GM18511 (cell line): ENCODE measurements around the gene ABHD16A.
A peak's percentile ranks its signal among the peaks of the same experiment; 100 is the strongest.

Source experiments
- ATAC-seq: cut with Tn5 transposase; IDR thresholded peaks from one replicate; pipeline ENCODE4 v1.9.1; 2021; ENCODE audit warnings: mild to moderate bottlenecking, moderate library complexity; ENCODE audit not compliant: unreplicated experiment

ABHD16A gene

DNA sequence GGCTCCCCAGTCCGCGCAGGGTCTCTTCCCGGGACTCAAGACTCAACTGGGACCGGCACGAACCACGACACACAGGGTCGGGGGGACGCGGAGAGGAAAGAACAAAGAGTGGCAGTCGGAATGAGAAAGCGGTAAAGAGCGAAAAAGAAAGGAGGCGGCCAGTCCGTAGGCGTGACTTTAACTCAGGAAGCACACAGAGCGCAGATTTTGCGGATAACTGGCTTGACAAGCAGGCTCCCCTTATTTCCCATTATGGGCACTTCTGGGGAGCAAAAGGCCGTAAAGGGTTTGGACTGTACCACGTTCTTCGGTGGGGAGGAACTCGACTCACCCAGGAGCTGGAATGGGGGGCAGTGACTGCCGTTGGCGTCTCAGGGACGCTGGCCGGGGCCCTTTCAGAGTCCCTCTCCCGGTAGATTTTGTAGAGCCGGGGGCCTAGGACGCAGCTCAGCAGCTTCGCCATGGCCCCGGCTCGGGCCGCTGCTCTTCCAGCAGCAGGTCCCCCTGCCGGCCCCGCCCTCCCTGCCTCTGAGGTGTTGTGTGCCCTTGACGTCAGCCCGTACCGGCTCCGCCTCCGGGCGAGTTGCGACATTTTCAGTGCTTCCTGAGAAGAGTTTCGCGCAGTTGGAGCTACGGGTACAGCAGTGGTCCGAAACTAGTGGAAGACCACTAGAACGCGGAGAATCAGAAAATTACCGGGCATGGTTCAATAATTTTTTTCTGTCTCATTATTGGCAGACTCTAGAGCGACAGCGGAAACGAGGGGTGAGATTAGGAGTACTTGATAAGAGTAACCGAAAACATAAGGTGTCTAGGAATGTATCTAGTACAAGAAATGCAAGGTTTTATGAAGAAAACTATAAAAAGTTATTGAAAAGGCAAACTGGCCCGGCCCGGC, at the start of gene ABHD16A:
Gene ABHD16A (minus strand): TSS at position 506 of the 898 bp plus-strand sequence. CDS start 43 bp downstream, at position 463.
- peak; percentile 89 for ATAC-seq

DNA sequence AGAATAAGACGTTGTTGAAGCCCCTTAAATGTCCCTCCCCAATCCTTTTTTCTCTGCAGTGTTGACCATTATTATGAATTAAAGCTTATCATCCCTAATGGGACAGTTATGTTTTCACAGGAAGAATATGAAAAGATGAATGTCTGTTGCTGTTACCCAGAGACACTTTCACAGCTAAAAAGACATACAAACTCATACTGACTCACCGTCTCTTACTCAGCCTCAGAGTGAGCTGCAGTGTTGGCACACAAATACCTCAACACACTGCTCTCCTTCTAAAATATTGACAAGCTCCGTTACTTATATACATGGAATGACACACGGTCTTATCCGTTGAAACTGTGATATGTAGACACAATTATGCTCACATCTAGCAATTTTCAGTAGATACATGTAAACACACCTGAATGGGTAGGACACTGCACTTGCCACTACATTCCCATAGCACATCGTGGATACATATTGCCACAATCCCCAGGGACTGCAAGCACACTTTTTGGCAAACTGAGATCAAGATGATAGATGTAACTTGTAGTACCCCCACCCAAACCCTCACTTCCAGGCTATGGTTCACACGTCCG, 49.7 kb upstream of the ABHD16A start:
- ATAC-seq = no peak

DNA sequence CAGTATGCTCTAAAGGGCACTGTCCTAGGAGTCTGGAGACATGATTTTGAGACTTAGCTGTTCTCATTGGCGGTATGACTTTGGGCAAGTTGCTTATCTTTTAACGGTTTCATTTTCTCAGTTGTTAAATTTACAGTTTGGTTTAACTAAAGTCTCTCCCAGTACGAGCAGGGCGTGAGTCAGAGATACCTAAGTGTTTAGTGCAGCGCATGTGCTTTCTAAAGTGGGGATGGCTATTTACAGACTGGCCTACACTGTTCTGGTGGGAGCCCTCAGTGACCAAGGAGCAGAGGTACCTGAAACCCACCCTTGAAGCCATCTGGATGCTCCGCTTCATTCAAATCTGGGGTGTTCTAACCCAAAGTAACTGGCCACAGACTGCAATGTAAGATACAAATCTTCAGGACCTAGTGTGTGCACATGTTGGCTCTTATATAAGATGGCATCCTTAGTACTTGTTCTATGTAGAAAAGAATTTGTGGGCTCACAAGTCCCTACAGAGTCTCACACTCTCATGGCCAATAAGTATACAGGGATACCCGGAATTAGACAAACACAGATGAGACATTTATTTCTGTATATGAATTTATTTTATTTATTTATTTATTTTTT, 47.4 kb upstream of the ABHD16A start:
- ATAC-seq = no peak

GRCh38 chr6:31749301-31750036, 46.3 kb upstream of the ABHD16A start:
- no peak for ATAC-seq

DNA sequence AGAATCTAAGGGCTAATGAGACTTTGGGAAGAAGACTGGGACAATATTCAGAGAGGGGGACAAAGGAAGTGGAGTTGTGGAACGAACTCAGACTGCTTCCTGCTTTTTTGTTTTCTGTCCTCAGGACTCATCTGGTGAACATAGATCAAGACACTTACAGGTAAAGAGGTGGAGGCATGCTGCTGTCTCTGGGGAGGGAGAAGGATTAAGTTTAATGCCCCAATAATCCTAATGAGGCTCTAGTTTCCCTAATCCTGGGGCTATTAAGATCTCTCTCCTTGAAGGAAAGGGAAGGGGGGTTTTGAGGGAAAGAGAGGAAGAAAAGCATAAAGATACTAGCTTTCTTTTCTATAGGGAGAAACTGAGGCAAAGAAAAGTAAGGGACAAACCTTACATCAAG, 41.3 kb upstream of the ABHD16A start:
- ATAC-seq = no peak

GRCh38 chr6:31742894-31743293, 39.8 kb upstream of the ABHD16A start:
- no peak for ATAC-seq

- ATAC-seq = no peak
Measured at GRCh38 chr6:31741815-31742214, 38.7 kb upstream of the ABHD16A start.

GRCh38 chr6:31740397-31741223, 37.5 kb upstream of the ABHD16A start:
- ATAC-seq = no peak

DNA sequence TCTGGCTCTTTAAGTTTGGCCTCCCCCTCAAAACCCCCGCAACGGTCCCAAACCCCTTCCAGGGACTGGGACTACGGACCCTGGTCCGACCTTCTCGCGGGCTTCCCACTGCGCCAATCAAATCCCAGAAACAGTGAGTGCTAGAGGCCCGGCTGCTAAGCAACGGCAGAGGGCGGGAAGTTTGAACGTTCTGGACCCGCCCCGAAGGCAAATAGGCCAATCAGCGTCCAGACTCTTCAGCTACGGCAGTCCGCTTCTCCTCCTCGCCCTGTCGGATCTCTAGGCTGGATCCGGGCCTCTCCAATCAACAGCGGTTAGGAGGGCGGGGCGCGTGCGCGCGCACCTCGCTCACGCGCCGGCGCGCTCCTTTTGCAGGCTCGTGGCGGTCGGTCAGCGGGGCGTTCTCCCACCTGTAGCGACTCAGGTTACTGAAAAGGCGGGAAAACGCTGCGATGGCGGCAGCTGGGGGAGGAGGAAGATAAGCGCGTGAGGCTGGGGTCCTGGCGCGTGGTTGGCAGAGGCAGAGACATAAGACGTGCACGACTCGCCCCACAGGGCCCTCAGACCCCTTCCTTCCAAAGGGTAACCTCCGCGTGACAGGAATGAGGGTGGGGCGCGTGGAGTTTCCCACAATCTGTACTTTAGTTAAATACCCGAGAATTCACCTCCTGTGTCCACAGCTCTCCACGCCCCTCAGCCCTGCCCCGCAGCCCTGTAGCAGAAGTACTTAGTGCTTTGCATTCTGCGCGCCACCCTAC, 36.7 kb upstream of the ABHD16A start, which contains the start of gene MSH5:
Gene MSH5 (plus strand): TSS at position 367 of the 758 bp plus-strand sequence. CDS start 462 bp downstream, outside the sequence.
- peak; percentile 71 for ATAC-seq

- ATAC-seq = no peak
Measured at GRCh38 chr6:31737991-31738979, 35.2 kb upstream of the ABHD16A start.

DNA sequence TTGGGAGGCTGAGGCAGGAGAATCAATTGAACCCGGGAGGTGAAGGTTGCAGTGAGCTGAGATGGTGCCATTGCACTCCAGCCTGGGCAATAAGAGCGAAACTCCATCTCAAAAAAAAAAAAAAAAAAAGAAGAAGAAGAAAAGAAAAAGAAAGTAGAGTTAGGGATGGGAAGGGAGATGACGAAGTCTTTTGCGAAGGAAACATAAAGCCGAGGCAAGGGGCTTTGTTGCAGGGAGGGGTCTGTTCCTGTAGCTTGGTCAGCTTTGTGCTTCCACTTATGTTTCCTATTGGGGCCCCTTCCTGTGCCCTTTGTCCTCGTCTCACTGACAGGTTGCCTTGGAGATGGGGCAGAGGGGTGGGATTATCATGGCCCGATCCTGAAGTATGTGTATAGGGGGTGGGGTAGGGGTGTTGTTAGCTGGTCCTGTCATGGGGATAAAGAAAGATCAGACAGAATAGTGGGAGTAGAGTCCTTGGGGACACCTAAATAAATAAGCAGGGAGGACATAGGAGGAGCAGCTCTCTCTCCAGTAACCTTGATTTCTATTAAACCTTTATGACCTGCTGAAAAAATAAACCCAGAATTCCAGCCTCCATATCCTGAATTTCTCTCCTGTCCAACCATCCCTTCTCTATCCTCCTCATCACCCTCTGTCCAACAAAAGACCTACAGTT, 34.3 kb upstream of the ABHD16A start:
- no peak for ATAC-seq

DNA sequence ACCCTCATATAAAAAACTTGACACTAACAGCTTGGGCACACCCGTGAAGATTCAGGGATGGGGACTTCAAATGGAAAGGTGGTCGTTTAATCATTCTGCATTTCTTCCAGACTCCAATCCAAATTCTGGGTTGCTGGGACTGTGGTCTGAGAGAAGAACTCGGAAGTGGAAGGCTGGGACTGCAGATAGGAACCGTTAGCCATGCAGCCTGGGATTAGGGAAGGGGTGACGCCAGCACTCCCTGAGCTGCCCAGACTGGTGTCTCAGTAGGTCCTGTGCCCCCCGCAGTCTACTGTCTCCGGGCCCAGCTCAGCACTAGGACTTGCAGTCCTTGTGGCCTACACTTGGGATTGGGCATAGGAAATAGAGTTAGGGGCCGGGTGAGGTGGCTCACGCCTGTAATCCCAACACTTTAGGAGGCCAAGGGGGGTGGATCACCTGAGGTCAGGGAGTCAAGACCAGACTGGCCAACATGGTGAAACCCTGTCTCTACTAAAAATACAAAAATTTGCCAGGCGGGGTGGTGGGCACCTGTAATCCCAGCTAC, 33.7 kb upstream of the ABHD16A start:
- no peak for ATAC-seq

GRCh38 chr6:31736021-31736767, 33.1 kb upstream of the ABHD16A start, which contains the start of gene CLIC1:
Gene CLIC1, minus strand, starts transcription at chr6:31736530. Its CDS starts 230 bp downstream, at chr6:31736300.
- no peak for ATAC-seq

- ATAC-seq = no peak
Measured at GRCh38 chr6:31734821-31735406, 31.8 kb upstream of the ABHD16A start.

DNA sequence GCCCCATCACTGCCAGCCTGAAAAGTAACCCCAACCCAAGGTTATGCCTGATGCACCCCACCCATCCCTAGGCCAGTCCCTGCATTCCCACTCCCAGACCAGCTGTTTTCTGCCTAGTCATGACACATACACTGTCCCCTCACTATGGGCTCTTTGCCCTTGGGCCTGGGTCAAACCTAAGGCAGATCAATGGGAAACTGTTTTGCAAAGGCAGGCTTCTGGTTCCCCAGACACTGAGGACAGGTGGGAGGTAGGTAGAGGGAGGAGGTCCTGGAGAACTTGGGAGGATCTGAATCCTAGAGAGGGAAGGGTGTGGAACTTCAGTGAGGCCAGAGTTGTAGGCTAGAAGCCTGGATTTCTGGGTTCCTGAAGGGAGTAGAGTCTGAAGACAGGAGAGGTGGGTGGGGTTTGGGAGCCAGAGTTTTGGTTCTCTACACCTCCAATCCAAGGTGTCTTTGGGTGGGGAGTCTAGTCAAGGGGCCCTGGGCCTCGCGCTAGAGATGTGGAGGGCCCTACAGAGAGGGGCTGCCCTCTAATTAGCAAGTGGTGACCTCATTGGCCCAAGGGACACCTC, 31.2 kb upstream of the ABHD16A start:
- no peak for ATAC-seq

- ATAC-seq = no peak
Measured at GRCh38 chr6:31733734-31734133, 30.6 kb upstream of the ABHD16A start.
